GM19328 (cell line): Measurements from ENCODE around the gene RPA3.

Source experiments
- ATAC-seq: cut with Tn5 transposase; IDR thresholded peaks from one replicate; pipeline ENCODE4 v1.9.1; 2021; ENCODE audit warnings: mild to moderate bottlenecking, moderate library complexity; ENCODE audit not compliant: unreplicated experiment

RPA3 gene

GRCh38 chr7:7718492-7718891, at the start of gene RPA3:
Gene RPA3, minus strand, starts transcription at chr7:7718607. Its CDS starts 78,189 bp downstream, at chr7:7640418.
- no peak for ATAC-seq

GRCh38 chr7:7766671-7767070, 48.3 kb upstream of the RPA3 start:
- ATAC-seq = no peak

- ATAC-seq = no peak
Observed at GRCh38 chr7:7765422-7765821, 47.0 kb upstream of the RPA3 start.

GRCh38 chr7:7764520-7765396, 46.4 kb upstream of the RPA3 start:
- no peak for ATAC-seq

- ATAC-seq = peak; percentile 65
Observed at GRCh38 chr7:7761974-7762779, 43.8 kb upstream of the RPA3 start.

- ATAC-seq = no peak
Observed at GRCh38 chr7:7761340-7761973, 43.0 kb upstream of the RPA3 start.

GRCh38 chr7:7757576-7757975, 39.2 kb upstream of the RPA3 start:
- ATAC-seq = no peak

GRCh38 chr7:7756577-7756976, 38.2 kb upstream of the RPA3 start:
- no peak for ATAC-seq

GRCh38 chr7:7751243-7752092, 33.1 kb upstream of the RPA3 start:
- no peak for ATAC-seq

GRCh38 chr7:7750571-7751242, 32.3 kb upstream of the RPA3 start:
- no peak for ATAC-seq

- ATAC-seq = no peak
Observed at GRCh38 chr7:7746458-7746857, 28.1 kb upstream of the RPA3 start.

GRCh38 chr7:7745966-7746365, 27.6 kb upstream of the RPA3 start:
- ATAC-seq = no peak

- no peak for ATAC-seq
Observed at GRCh38 chr7:7745258-7745657, 26.9 kb upstream of the RPA3 start.

GRCh38 chr7:7742223-7742622, 23.8 kb upstream of the RPA3 start:
- no peak for ATAC-seq

GRCh38 chr7:7740037-7740355, 21.6 kb upstream of the RPA3 start:
- no peak for ATAC-seq

GRCh38 chr7:7739204-7740036, 21.0 kb upstream of the RPA3 start:
- ATAC-seq = no peak

- ATAC-seq = no peak
Observed at GRCh38 chr7:7738622-7739021, 20.2 kb upstream of the RPA3 start.

- ATAC-seq = no peak
Observed at GRCh38 chr7:7738177-7738576, 19.8 kb upstream of the RPA3 start.

- no peak for ATAC-seq
Observed at GRCh38 chr7:7737674-7738073, 19.3 kb upstream of the RPA3 start.
